ENCODE results near the gene INTS1.
A peak's percentile ranks its signal among the peaks of the same experiment; 100 is the strongest.

The INTS1 gene, protein sequence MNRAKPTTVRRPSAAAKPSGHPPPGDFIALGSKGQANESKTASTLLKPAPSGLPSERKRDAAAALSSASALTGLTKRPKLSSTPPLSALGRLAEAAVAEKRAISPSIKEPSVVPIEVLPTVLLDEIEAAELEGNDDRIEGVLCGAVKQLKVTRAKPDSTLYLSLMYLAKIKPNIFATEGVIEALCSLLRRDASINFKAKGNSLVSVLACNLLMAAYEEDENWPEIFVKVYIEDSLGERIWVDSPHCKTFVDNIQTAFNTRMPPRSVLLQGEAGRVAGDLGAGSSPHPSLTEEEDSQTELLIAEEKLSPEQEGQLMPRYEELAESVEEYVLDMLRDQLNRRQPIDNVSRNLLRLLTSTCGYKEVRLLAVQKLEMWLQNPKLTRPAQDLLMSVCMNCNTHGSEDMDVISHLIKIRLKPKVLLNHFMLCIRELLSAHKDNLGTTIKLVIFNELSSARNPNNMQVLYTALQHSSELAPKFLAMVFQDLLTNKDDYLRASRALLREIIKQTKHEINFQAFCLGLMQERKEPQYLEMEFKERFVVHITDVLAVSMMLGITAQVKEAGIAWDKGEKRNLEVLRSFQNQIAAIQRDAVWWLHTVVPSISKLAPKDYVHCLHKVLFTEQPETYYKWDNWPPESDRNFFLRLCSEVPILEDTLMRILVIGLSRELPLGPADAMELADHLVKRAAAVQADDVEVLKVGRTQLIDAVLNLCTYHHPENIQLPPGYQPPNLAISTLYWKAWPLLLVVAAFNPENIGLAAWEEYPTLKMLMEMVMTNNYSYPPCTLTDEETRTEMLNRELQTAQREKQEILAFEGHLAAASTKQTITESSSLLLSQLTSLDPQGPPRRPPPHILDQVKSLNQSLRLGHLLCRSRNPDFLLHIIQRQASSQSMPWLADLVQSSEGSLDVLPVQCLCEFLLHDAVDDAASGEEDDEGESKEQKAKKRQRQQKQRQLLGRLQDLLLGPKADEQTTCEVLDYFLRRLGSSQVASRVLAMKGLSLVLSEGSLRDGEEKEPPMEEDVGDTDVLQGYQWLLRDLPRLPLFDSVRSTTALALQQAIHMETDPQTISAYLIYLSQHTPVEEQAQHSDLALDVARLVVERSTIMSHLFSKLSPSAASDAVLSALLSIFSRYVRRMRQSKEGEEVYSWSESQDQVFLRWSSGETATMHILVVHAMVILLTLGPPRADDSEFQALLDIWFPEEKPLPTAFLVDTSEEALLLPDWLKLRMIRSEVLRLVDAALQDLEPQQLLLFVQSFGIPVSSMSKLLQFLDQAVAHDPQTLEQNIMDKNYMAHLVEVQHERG (N-terminal part only)

DNA sequence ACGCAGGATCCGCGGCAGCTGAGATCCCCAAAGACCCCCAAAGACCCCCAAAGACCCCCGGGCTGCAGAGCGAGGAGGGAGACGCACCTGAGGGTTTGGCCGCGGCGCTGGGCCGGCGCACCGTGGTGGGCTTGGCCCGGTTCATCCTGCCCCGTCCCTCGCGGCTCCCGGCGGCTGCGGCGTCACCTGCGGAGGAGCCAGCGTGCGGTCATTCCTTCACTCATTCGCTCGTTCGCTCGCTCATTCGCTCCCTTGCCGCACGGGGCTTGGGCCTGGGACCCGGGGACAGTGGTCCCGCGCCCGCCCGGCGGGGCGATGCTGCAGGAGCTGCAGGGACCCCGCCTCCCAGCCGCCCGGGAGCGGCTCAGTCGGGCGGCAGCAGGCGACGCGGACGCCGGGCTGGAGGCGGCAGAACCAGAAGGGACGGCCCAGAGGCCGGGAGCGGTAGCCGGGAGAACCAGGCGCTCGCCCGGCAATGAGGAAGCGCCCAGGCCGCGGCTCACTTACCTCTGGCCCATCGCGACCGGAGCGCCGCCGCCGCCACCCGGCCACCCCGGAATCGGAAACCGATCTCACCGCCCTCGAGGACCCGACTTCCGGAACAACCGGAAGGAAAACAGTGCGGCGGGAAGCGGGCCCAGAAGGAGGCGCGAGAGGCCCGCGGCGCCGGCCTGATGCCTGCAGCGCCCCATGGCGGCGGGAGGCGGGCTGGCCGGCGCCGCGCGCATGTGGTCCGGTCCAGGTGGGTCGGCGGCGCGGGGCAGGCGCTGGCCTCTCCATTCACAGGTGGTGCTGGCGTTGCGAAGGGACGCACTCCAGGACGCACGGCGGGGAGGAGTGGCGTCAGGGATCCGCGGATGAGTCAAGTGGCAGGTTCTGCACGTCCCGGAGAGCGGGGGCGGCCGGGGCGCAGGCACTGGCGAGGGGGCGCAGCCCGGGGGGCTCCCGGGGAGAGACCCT is at the start of gene INTS1:
Gene INTS1 (minus strand): TSS at position 574 of the 960 bp plus-strand sequence. CDS start 429 bp downstream, at position 145.
- Mint-ChIP-seq H3K27me3 (ENCODE audit: low read depth) (no peaks in the 10 kb centered on the region), H3K4me3 (peak within 1 kb of the TSS; percentile 85), H3K9me3 (no peaks in the 10 kb centered on the region), H3K36me3 (ENCODE audit: low read depth) (peaks cover 18% of the 10 kb centered on the region), H3K4me1 (ENCODE audit: low read depth) (peaks cover 25% of the 10 kb centered on the region), H3K27ac (peak within 1 kb of the TSS; percentile 86)

DNA sequence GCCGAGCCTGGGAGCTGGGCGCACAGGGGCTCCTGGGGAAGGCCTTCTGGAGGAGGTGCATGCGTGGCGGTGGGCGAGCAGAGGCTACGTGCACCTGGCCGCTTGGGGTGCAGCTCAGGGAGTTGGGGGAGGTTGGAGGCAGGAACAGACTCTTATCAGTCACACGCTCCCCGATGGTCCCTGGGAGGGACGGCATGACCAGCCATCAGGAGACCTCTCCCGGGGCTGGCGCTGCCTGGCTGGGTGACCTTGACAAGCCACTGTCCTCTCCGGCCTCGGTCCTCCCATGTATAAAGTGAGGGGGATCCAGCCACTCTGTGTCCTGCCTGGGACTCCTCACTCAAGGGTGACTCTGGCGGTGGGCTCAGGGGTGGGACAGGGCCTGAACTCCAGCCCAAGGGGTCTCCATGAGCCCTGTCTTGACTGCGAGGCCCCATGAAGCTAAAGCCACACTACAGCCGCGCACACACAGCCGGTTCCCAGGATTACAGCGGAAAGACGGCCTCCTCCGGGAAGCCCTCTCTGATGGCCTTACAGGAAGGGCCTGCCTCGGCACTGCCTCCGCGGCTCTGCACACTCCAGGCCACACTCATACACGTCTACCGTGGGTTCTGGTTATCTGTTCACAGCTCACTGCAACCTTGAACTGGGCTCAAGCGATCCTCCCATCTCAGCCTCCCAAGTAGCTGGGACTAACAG is 49.5 kb upstream of the INTS1 start:
- H3K4me3 Mint-ChIP-seq = no peak overlapping the region

DNA sequence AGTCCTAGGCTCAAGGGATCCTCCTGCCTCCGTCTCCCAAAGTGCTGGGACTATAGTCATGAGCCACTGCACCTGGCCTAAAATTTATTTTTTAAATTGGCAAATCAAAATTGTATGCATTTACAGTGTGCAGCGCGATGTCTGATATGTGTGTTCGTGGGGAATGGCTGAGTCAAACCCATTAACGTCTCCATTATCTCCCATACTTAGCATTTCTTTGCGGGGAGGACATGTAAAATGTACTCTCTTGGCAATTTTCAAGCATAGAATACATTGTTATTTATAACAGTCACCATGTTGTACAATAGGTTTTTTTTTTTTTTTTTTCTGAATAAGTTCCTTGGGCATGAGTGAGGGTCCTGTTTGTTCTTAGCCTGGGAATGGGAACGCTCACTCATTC is 48.0 kb upstream of the INTS1 start:
- Mint-ChIP-seq H3K4me3 (no peak overlapping the region), H3K27ac (no peak overlapping the region), H3K27me3 (ENCODE audit: low read depth) (no peaks in the 10 kb centered on the region), H3K4me1 (ENCODE audit: low read depth) (no peaks in the 10 kb centered on the region), H3K36me3 (ENCODE audit: low read depth) (no peaks in the 10 kb centered on the region), H3K9me3 (no peaks in the 10 kb centered on the region)

More for the DNA sequence above, 49.5 kb upstream of the INTS1 start:
- Mint-ChIP-seq H3K9me3 (no peaks in the 10 kb centered on the region), H3K4me1 (ENCODE audit: low read depth) (no peaks in the 10 kb centered on the region), H3K27ac (no peak overlapping the region), H3K36me3 (ENCODE audit: low read depth) (no peaks in the 10 kb centered on the region), H3K27me3 (ENCODE audit: low read depth) (no peaks in the 10 kb centered on the region)

DNA sequence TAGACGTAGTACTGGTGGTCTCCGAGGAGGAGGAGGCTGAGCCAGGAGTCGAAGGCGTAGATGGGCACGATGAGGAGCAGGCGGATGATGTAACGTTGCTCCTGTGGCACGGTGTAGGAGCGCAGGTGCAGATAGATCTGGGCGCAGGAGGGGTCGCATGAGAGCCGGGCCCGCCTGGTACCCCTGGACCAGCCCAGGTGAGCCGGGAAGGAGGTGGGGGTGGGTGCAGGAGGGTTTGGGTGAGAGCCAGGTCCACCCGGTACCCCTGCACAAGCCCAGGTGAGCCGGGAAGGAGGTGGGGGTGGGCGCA is 46.6 kb upstream of the INTS1 start:
- Mint-ChIP-seq H3K27me3 (ENCODE audit: low read depth) (no peaks in the 10 kb centered on the region), H3K27ac (no peak overlapping the region)

DNA sequence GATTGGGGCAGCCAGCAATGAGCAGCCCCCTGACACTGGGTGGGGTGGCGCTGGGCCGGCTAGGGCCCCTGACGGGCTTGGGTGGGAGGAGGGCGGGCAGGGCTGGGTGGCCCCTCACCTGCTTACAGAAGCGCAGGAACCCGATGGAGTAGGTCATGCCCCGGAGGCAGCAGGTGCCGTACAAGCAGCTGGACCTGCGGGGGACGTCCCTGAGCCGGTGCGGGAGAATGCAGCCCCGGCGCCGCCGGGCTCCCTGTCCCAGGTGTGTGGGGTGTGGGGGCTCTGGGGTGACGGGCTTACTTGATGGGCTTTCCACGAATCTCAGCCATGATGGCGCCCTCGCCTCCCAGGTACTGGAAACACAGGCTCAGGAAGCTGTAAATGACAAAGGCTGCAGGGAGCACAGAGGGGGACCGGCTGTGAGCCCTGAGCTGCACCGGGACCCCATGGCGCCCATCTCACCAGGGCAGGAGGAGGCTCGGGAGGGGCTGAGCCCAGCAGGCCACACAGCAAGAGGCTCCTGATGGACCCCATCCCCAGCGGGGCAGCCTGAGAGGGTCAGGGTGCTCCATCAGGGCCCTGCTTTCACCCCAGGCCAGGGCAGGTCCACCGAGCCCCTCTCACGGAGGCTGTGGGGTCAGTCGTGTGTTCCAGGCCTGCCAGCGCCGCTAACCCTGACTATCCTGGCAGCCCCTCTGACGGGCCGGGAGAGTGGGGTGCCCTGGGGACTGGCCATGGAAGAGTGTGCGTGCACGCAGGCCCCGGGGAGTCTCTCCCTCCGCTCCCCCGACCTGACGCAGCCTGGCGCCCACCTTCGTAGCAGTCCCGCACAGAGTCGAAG is 46.0 kb upstream of the INTS1 start:
- Mint-ChIP-seq H3K4me3 (no peak overlapping the region), H3K9me3 (no peaks in the 10 kb centered on the region), H3K27ac (no peak overlapping the region), H3K27me3 (ENCODE audit: low read depth) (no peaks in the 10 kb centered on the region), H3K36me3 (ENCODE audit: low read depth) (no peaks in the 10 kb centered on the region), H3K4me1 (ENCODE audit: low read depth) (no peaks in the 10 kb centered on the region)

More for the DNA sequence above, 46.6 kb upstream of the INTS1 start:
- H3K4me3 Mint-ChIP-seq = no peak overlapping the region
- H3K9me3 Mint-ChIP-seq = no peaks in the 10 kb centered on the region
- H3K36me3 Mint-ChIP-seq (ENCODE audit: low read depth) = no peaks in the 10 kb centered on the region
- no peaks in the 10 kb centered on the region for H3K4me1 Mint-ChIP-seq (ENCODE audit: low read depth)

DNA sequence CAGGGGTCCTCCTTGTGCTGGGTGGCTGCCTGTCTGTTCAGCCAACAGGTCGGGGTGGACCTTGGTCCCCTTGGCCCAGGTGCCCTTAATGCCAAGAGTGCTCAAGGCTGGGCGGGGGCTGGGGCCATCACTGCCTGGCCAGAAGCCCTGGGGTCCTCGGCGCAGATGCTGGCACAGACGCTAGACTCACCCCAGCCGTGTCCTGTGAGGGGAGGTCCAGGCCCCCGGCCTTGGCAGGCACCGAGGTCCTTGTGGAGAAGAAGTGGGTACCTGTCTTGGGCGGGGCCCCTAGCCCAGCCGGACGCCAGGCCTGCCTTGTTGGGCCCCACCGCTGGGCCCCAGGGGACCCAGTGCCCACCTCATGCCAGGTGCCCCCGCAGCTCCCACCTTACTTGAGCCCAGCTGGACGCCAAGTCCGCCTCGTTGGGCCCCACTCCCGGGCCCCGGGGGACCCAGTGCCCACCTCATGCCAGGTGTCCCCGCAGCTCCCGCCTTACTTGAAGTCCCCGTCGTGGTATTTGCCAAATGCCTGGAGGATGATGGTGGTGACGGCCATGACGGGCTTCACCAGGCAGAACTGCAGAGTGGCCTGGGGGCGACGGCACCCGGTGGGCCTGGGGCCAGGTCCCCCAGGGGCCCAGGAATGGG is 45.3 kb upstream of the INTS1 start:
- Mint-ChIP-seq H3K27ac (no peak overlapping the region), H3K9me3 (no peaks in the 10 kb centered on the region), H3K4me3 (no peak overlapping the region), H3K4me1 (ENCODE audit: low read depth) (no peaks in the 10 kb centered on the region), H3K36me3 (ENCODE audit: low read depth) (no peaks in the 10 kb centered on the region), H3K27me3 (ENCODE audit: low read depth) (no peaks in the 10 kb centered on the region)

DNA sequence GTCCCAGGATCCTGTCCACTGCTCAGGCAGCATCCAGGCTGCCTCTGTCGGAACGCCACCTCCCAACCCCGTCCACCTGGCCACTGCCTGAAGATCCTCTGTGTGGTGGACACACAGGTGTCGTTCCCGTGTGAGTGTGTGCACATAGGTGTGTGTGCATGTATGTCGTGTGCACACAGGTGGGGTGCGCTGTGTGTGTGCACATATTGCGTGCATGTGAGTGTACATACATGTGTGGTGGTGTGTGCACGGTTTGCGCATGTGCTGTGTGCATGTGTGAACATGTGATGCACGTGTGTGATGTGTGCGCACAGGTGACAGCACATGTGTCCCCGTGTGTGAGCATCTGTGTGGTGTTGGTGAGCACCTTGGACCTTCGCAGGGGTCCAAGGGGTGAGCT is 44.8 kb upstream of the INTS1 start:
- no peak overlapping the region for H3K4me3 Mint-ChIP-seq

DNA sequence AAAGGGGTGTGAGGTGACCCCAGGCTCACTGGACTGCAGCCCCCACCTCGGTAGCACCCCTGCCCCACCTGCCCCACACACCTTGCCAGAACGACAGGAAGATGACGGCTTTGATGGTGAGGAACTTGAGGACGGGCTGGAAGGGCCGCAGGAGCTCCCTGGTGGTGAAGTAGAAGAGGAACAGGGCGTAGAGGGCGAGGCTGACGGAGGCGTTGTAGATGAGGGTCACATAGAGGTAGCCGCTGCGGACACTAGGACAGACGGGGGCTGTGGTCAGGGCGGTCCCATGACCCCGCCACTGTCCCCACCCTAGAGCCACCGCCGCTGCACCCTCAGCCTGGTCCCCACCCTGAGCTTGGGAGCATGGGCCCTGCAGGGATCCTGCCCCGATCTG is 44.2 kb upstream of the INTS1 start:
- H3K27ac Mint-ChIP-seq = no peak overlapping the region
- H3K4me3 Mint-ChIP-seq = no peak overlapping the region

More for the DNA sequence above, 44.8 kb upstream of the INTS1 start:
- H3K27me3 Mint-ChIP-seq (ENCODE audit: low read depth) = no peaks in the 10 kb centered on the region
- H3K4me1 Mint-ChIP-seq (ENCODE audit: low read depth) = no peaks in the 10 kb centered on the region
- H3K9me3 Mint-ChIP-seq = no peaks in the 10 kb centered on the region
- no peaks in the 10 kb centered on the region for H3K36me3 Mint-ChIP-seq (ENCODE audit: low read depth)
- H3K27ac Mint-ChIP-seq = no peak overlapping the region

DNA sequence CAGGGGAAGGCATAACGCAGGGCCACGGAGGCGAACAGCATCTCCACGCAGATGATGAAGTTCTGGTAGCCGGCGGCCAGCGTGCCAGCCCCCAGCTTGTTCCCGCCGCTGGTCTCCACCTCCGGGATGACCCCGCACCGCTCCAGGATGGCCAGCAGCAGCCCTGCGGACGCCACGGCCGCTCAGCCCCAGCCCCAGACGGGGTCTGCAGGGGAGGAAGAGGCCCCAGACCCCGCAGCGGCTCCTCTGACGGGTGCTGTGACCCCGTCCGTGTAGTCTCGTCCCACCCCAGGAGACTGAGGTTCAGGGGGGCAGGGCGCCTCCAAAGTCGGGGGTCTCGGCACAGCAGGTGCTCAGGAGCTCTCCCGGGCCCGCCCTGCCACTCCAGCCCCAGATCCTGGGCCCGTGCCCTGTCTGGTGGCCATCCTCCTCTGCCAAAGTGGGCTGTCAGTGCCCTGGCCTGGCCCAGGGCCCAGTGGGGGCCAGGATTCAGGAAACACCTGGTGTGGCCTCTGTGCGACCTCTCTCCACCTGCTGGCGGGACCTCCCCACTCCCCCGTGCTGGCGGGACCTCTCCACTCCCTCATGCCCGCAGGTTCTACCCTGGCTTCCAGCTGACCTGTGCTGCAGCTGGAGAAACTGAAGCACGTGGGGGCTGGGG is 43.7 kb upstream of the INTS1 start:
- Mint-ChIP-seq H3K27me3 (ENCODE audit: low read depth) (no peaks in the 10 kb centered on the region), H3K36me3 (ENCODE audit: low read depth) (no peaks in the 10 kb centered on the region), H3K9me3 (no peaks in the 10 kb centered on the region), H3K27ac (no peak overlapping the region), H3K4me3 (no peak overlapping the region), H3K4me1 (ENCODE audit: low read depth) (no peaks in the 10 kb centered on the region)

More for the DNA sequence above, 44.2 kb upstream of the INTS1 start:
- Mint-ChIP-seq H3K9me3 (no peaks in the 10 kb centered on the region), H3K27me3 (ENCODE audit: low read depth) (no peaks in the 10 kb centered on the region), H3K36me3 (ENCODE audit: low read depth) (no peaks in the 10 kb centered on the region), H3K4me1 (ENCODE audit: low read depth) (no peaks in the 10 kb centered on the region)

DNA sequence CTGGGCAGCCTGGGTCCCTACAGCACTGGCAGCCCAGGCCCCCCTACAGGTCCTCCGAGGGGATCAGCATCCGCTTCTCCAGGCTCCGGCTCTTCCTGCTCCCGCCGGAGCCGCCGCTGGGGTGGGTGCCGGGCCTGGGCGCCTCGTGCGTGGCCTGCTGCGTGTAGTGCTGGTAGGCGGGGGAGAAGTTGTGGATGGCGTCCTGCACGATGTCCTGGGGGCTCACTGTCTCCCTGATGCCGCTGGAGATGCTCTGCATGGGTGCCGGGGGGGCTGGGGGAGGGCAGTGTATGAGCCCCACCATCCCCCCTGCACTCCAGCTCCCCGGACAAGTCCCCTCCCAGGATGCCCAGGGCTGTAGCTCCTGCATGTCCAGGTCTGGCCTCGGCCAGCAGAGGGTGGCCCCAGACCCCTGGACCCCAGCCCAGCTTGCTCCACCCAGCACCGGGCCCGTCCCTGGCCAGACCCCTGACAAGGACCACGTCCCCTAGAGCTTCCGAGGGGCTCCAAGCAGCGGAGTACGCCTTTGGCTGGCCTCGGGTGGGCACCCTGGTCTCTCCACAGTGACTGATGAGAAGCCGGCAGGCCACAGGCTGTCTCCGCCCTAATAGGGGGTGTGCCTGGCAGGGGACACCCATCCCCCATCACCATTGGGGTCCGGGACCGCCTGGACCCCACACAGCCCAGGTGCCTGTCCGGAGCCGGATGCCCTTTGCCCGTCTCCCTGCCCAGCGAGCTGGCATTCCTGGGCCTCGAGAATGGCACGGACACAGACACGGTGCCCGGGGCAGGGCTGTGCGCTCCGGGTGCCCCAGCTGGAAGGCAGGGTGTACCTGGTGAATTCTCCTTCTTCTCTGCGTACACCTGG is 43.0 kb upstream of the INTS1 start:
- no peaks in the 10 kb centered on the region for H3K4me1 Mint-ChIP-seq (ENCODE audit: low read depth)
- H3K4me3 Mint-ChIP-seq = no peak overlapping the region
- H3K36me3 Mint-ChIP-seq (ENCODE audit: low read depth) = peaks cover 3% of the 10 kb centered on the region
- H3K27me3 Mint-ChIP-seq (ENCODE audit: low read depth) = no peaks in the 10 kb centered on the region
- H3K27ac Mint-ChIP-seq = no peak overlapping the region
- H3K9me3 Mint-ChIP-seq = no peaks in the 10 kb centered on the region

DNA sequence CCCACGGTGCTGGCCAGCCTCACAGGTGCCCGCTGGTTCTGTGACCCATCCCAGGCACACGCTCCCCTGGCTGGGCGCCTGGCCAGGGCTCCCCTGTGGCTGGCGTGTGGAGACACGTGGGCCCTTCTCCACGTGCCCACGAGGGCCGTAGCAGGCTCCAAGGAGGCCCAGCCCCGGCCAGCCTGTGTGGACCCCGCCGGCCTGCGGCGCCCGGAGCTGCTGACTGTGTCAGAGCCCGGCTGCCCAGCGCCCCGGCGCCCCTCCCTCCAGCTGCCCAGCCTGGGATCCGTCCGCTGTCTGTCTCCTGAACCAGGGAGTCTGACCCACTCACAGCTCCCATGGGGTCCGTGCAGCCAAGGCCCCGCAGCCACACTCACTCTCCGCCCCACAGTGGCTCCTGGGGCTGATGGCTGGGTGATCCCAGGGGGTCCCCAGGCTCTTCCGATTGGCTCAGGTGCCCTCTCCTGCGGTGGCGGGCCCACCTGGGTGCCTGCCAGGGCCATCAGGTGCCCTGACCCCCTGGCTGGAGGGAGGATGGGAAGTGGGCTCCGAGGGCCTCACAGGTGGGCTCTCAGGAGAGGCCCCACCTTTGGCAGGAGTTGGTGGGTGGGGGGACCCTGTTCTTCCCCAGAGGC is 42.2 kb upstream of the INTS1 start:
- Mint-ChIP-seq H3K9me3 (no peaks in the 10 kb centered on the region), H3K4me1 (ENCODE audit: low read depth) (no peaks in the 10 kb centered on the region), H3K27me3 (ENCODE audit: low read depth) (no peaks in the 10 kb centered on the region), H3K4me3 (no peak overlapping the region), H3K27ac (no peak overlapping the region), H3K36me3 (ENCODE audit: low read depth) (peaks cover 6% of the 10 kb centered on the region)

Data from T-helper 1 cell treated with Interleukin-12 subunit alpha and Interleukin-12 subunit beta and Interleukin-4 antibody, amounts not matched to agents 30 μg/mL and 1 μg/mL, for 36 hours (primary cell).